HepG2 (cell line): ENCODE data around the gene UTP15. TPM values are rescaled to one million over a fixed set of nuclear protein-coding genes. Genes with fewer than 3 reads are reported as not detected.

Source experiments
- ATAC-seq: fragments of 200-7000 bp; cut with Tn5 transposase; 3 replicates; pipeline ENCODE4 v1.9.1; 2020; ENCODE audit warnings: mild to moderate bottlenecking, moderate library complexity
- BruUV-seq: library from RNA; stranded (reverse); fragments of 400-500 nt; replicated peaks from 2 replicates; lab custom pipeline; 2021; lab: Mats Ljungman, UMichigan
- CTCF ChIA-PET: fragments of 300-600 bp; formaldehyde crosslinking; extraction: SDS; loops from one replicate; lab custom pipeline; 2021; ENCODE audit warnings: low total read pairs, inconsistent platforms, low intra/inter-chr PET ratio; lab: Yijun Ruan, JAX
- POLR2A ChIA-PET: fragments of 350-600 bp; sonication (Branson Sonifier 250); formaldehyde crosslinking; loops from one replicate; lab custom pipeline; 2020; ENCODE audit warnings: antibody characterized with exemption, inconsistent platforms; lab: Yijun Ruan, JAX
- DNase-seq: peaks from one replicate; pipeline ENCODE4 v3.0.0-alpha.2; 2015; ENCODE audit warnings: low spot score
- FAIRE-seq: peaks from 3 replicates; lab custom pipeline; 2011; peaks lifted over from hg19 to GRCh38; lab: Jason Lieb, UNC
- H2AFZ ChIP-seq: one replicate; pipeline ENCODE4 v1.6.1; 2011; ENCODE audit warnings: low read length, inconsistent platforms
- H3K27ac ChIP-seq: fragments of 300-600 bp; 3 replicates; pipeline ENCODE4 v1.8.0; 2011; ENCODE audit warnings: mixed run types, mild to moderate bottlenecking, mixed read lengths, low read length, inconsistent platforms; ENCODE audit not compliant: insufficient read depth; ENCODE audit errors: extremely low read length
- H3K27me3 ChIP-seq, 2 experiments: fragments of 200-600 bp in 1 of 2; 2 replicates in 1 of 2; 3 replicates in 1 of 2; pipeline versions ENCODE4 v1.6.0 to v1.8.0; 2011; ENCODE audit warnings: low read length in 2 of 2, mild to moderate bottlenecking in 2 of 2, moderate library complexity in 2 of 2, inconsistent platforms in 1 of 2; ENCODE audit not compliant: insufficient read depth in 2 of 2, control insufficient read depth in 1 of 2
- H3K36me3 ChIP-seq, 2 experiments: fragments of 200-600 bp in 1 of 2; replicated peaks in 1 of 2; 2 replicates in 1 of 2; 3 replicates in 1 of 2; pipeline versions ENCODE4 v1.5.1 to v1.8.0; 2011; ENCODE audit warnings: low read length in 2 of 2, inconsistent platforms in 1 of 2; ENCODE audit not compliant: insufficient read depth in 2 of 2, control insufficient read depth in 1 of 2
- H3K4me1 ChIP-seq: 2 replicates; pipeline ENCODE4 v1.5.1; 2012; ENCODE audit warnings: low read length, inconsistent platforms; ENCODE audit not compliant: insufficient read depth
- H3K4me2 ChIP-seq: 2 replicates; pipeline ENCODE4 v1.6.0; 2011; ENCODE audit warnings: low read depth, low read length, inconsistent platforms
- H3K4me3 ChIP-seq, 3 experiments: fragments of 200-600 bp in 1 of 3; sonication (generic), shearing (Covaris generic) in 1 of 3; replicated peaks in 1 of 3; 2 replicates each; pipeline ENCODE4 v1.5.1; 2011 to 2016; ENCODE audit warnings: low read length in 3 of 3, inconsistent platforms in 2 of 3, low read depth in 2 of 3, mild to moderate bottlenecking in 2 of 3, control low read depth in 1 of 3, mixed read lengths in 1 of 3; ENCODE audit not compliant: insufficient read depth in 1 of 3
- H3K79me2 ChIP-seq: one replicate; pipeline ENCODE4 v1.6.1; 2011; ENCODE audit warnings: low read length, inconsistent platforms; ENCODE audit not compliant: insufficient read depth
- H3K9ac ChIP-seq: 2 replicates; pipeline ENCODE4 v1.6.0; 2011; ENCODE audit warnings: mild to moderate bottlenecking, low read depth, low read length, inconsistent platforms; ENCODE audit not compliant: insufficient read depth
- H3K9me3 ChIP-seq: 2 replicates; pipeline ENCODE4 v1.5.1; 2012; ENCODE audit warnings: mild to moderate bottlenecking, low read length
- H4K20me1 ChIP-seq: 2 replicates; pipeline ENCODE4 v1.6.0; 2011; ENCODE audit warnings: inconsistent platforms, mild to moderate bottlenecking, low read length, moderate library complexity; ENCODE audit not compliant: insufficient read depth
- CREB1 ChIP-seq, 2 experiments: fragments of 450-650 bp in 1 of 2; IDR thresholded peaks; 2 replicates each; pipeline ENCODE4 v1.6.1; 2016 to 2017; ENCODE audit warnings: control low read depth in 1 of 2, mild to moderate bottlenecking in 1 of 2, missing compliant biosample characterization in 1 of 2, missing genetic modification characterization in 1 of 2
- SIN3B ChIP-seq: fragments of 150-350 bp; IDR thresholded peaks from 2 replicates; pipeline ENCODE4 v1.6.1; 2014; ENCODE audit warnings: low read length
- TFE3 ChIP-seq: IDR thresholded peaks from 2 replicates; pipeline ENCODE4 v1.6.1; 2016
- ZNF567 ChIP-seq: sonication (generic); formaldehyde crosslinking; IDR thresholded peaks from 2 replicates; pipeline ENCODE4 v1.8.1; 2023; ENCODE audit warnings: mild to moderate bottlenecking, missing genetic modification reagents, borderline replicate concordance
- ZNF792 ChIP-seq: IDR thresholded peaks from 2 replicates; pipeline ENCODE4 v1.6.1; 2016
- whole genome bisulfite sequencing: methylation state at CpG from one replicate; pipeline ENCODE4 v1.1.6; 2017; ENCODE audit warnings: low lambda C conversion rate; 5-methylcytosine and 5-hydroxymethylcytosine counted together
- in situ Hi-C: cut with HindIII; loops from 2 replicates; pipeline ENCODE4 v1.10.0; 2017; ENCODE audit warnings: low pct_unique_long_range_greater_than_20kb; ENCODE audit not compliant: extremely low pct_ligation_motif_present
- intact Hi-C: fragments of 100-400 bp; cut with micrococcal nuclease; formaldehyde crosslinking; loops from one replicate; pipeline ENCODE4 v1.10.0; 2022; ENCODE audit not compliant: unreplicated experiment
- polyA plus RNA-seq, 8 experiments: library from polyadenylated mRNA; depleted of rRNA in 3 of 8; stranded (reverse) in 7 of 8; unstranded in 1 of 8; fragments of >200 nt; fragmentation: Illumina TruSeq in 4 of 8; extraction: Trizol in 4 of 8; gene quantifications; 2 replicates each; pipeline versions ENCODE4 v1.2.1 to v1.2.3, GENCODE V29; 2011 to 2016; ENCODE audit warnings: low read depth in 4 of 8, missing spikeins in 1 of 8, mixed read lengths in 1 of 8; ENCODE audit not compliant: insufficient read depth in 1 of 8
- total RNA-seq, 5 experiments: library from RNA; depleted of rRNA; stranded (reverse); fragments of >200 nt; fragmentation: Illumina TruSeq; extraction: Trizol; gene quantifications; 2 replicates each; pipeline ENCODE4 v1.2.3, GENCODE V29; 2016; ENCODE audit warnings: low read depth in 1 of 5

UTP15 gene
- total and polyA plus RNA-seq, 2 of the 13 experiments (the other 11 are each of a cell fraction or from before 2014, with no cell fraction given): 7.3 to 35.8 TPM

- POLR2A ChIA-PET: interaction anchor here (1.3 to 2.5 kb wide), 2 partner anchors 32 to 231 kb away, joined by 3 to 11 read pairs; no protein-coding TSS in a partner anchor
- FAIRE-seq: no peak
- in situ Hi-C loops: loop anchor here (10.0 kb wide), 1 partner anchor 103 kb away; no protein-coding TSS in a partner anchor
- TF ChIP-seq SIN3B: no peak
- TF ChIP-seq, all 625 proteins: peak for 0
- no peaks in the 10 kb centered on the region; a peak in 1 of 5 replicates for H3K27me3 ChIP-seq
- no peak for ATAC-seq
- CTCF ChIA-PET: interaction anchor here (1.1 to 3.0 kb wide), 6 partner anchors 40 to 201 kb away, joined by 3 to 37 read pairs (median 4); no protein-coding TSS in a partner anchor
- peaks cover 9% of the 10 kb centered on the region for H3K4me1 ChIP-seq
- no peaks in the 10 kb centered on the region for H4K20me1 ChIP-seq
- intact Hi-C loops: loop anchor here (1.0 to 2.0 kb wide), 4 partner anchors 35 to 200 kb away; partner anchors contain the start of gene ARHGEF28
- DNase-seq: no peak
- no peak overlapping the region for H3K4me3 ChIP-seq
- H2AFZ ChIP-seq: no peak overlapping the region
- no peaks in the 10 kb centered on the region for H3K36me3 ChIP-seq
- no TSS peak for BruUV-seq
- no peak overlapping the region for H3K4me2 ChIP-seq
- H3K27ac ChIP-seq: no peak overlapping the region
- no peak overlapping the region for H3K9ac ChIP-seq
- no peaks in the 10 kb centered on the region for H3K79me2 ChIP-seq
- WGBS: 31% methylated on average over 4 of the region's 4 CpGs
- no peaks in the 10 kb centered on the region for H3K9me3 ChIP-seq
These were observed 26.4 kb downstream of the UTP15 start for GRCh38 chr5:73591698-73592501.

GRCh38 chr5:73592551-73592950, 27.0 kb downstream of the UTP15 start:
- H3K4me2 ChIP-seq: no peak overlapping the region
- ATAC-seq: no peak
- POLR2A ChIA-PET: interaction anchor here (2.5 kb wide), 1 partner anchor 32 kb away, joined by 11 read pairs; no protein-coding TSS in a partner anchor
- TF ChIP-seq TFE3 (CRISPR knock-in tag): no peak
- peak; percentile 58; the same call in 1 of the 2 replicates for TF ChIP-seq CREB1 (IDR thresholded peaks at IDR 0.05)
- no peak for TF ChIP-seq CREB1 (CRISPR knock-in tag; IDR thresholded peaks at IDR 0.05)
- TF ChIP-seq ZNF792: no peak
- no peak for TF ChIP-seq ZNF567 (CRISPR knock-in tag)
- TF ChIP-seq, all 625 proteins: peak for 1
- H3K79me2 ChIP-seq: no peaks in the 10 kb centered on the region
- CTCF ChIA-PET: interaction anchor here (1.0 to 3.0 kb wide), 2 partner anchors 101 to 200 kb away, joined by 3 to 18 read pairs; no protein-coding TSS in a partner anchor
- FAIRE-seq (no peak), DNase-seq (no peak)
- no peak overlapping the region for H3K9ac ChIP-seq
- intact Hi-C loops (no loop called here), in situ Hi-C loops (loop anchor here (10.0 kb wide), 1 partner anchor 102 kb away; no protein-coding TSS in a partner anchor)
- BruUV-seq: no TSS peak
- H4K20me1 ChIP-seq: no peaks in the 10 kb centered on the region
- no peaks in the 10 kb centered on the region for H3K36me3 ChIP-seq
- H2AFZ ChIP-seq: no peak overlapping the region
- no peak overlapping the region for H3K27ac ChIP-seq
- H3K27me3 ChIP-seq: no peaks in the 10 kb centered on the region; a peak in 1 of 5 replicates
- H3K4me1 ChIP-seq: peaks cover 9% of the 10 kb centered on the region
- H3K9me3 ChIP-seq: no peaks in the 10 kb centered on the region
- no peak overlapping the region for H3K4me3 ChIP-seq
- WGBS: 39% methylated on average over 1 of the region's 1 CpG
